ENCODE results near the gene KRTAP12-3.

Gene KRTAP12-3

DNA sequence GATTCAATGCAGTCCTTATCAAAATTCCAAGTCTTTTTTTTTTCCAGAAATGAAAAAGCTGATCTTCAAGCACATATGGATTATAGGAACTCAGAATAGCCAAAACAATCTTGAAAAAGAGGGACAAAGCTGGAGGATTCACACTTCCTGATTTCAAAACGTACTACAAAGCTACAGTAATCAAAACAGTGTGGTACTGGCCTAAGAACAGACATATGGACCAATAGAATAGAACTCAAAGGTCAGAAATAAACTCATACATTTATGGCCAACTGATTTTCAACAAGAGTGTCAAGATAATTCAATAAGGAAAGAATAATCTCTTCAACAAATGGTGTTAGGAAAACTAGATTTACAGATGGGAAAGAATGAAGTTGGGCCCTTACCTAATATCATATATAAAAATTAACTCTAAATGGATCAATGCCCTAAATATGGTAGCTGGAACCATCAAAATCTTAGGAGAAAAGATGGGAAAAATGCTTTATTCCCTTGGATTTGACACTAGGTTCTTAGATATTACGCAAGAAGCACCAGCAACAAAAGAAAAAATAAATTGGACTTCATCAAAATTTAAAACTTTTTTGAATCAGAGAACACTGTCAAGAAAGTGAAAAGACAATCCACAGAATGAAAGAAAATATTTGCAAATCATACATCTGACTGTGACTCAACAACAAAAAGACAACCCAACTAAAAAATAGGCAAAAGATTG is 35.2 kb downstream of the KRTAP12-3 start:
- TF ChIP-seq RAD21 (IDR thresholded peaks at IDR 0.05; ENCODE audit: low read depth) (no peak), NFIC (IDR thresholded peaks at IDR 0.05) (no peak), CEBPB (IDR thresholded peaks at IDR 0.05) (0 out of 2 replicates have a peak, but pooled peaks have one; percentile 19), EP300 (IDR thresholded peaks at IDR 0.05; ENCODE audit: borderline replicate concordance) (no peak), EGR1 (IDR thresholded peaks at IDR 0.05) (no peak)
- TF ChIP-seq, protein P1, sequence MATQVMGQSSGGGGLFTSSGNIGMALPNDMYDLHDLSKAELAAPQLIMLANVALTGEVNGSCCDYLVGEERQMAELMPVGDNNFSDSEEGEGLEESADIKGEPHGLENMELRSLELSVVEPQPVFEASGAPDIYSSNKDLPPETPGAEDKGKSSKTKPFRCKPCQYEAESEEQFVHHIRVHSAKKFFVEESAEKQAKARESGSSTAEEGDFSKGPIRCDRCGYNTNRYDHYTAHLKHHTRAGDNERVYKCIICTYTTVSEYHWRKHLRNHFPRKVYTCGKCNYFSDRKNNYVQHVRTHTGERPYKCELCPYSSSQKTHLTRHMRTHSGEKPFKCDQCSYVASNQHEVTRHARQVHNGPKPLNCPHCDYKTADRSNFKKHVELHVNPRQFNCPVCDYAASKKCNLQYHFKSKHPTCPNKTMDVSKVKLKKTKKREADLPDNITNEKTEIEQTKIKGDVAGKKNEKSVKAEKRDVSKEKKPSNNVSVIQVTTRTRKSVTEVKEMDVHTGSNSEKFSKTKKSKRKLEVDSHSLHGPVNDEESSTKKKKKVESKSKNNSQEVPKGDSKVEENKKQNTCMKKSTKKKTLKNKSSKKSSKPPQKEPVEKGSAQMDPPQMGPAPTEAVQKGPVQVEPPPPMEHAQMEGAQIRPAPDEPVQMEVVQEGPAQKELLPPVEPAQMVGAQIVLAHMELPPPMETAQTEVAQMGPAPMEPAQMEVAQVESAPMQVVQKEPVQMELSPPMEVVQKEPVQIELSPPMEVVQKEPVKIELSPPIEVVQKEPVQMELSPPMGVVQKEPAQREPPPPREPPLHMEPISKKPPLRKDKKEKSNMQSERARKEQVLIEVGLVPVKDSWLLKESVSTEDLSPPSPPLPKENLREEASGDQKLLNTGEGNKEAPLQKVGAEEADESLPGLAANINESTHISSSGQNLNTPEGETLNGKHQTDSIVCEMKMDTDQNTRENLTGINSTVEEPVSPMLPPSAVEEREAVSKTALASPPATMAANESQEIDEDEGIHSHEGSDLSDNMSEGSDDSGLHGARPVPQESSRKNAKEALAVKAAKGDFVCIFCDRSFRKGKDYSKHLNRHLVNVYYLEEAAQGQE (IDR thresholded peaks at IDR 0.05; ENCODE audit: low read depth): no peak

DNA sequence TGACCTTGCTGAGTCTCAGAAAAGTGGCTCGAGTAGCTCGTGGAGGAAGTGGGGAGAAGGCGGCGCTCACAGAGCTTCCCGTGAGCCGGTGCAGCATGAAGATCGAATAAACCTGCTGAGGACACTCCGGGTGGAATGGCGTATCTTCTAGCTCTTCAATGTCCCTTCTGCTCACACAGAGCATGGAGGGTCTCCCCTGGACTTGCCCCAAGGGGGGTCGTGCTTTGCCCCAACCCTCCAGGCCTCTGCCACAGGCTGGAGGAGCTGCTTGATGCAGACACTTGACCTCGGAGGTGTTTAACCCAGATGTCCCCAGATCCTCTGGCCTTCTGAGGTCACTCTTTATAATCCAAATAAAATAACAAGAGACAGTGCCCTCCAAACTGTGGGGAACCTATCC is 37.0 kb downstream of the KRTAP12-3 start:
- TF ChIP-seq TCF12 (IDR thresholded peaks at IDR 0.05; ENCODE audit: low read depth): no peak
- no peak for TF ChIP-seq NFIC (IDR thresholded peaks at IDR 0.05)
- no peak for TF ChIP-seq ZBTB7A (IDR thresholded peaks at IDR 0.05; ENCODE audit: low read depth)
- TF ChIP-seq, protein P1 (IDR thresholded peaks at IDR 0.05; ENCODE audit: low read depth): no peak
- TF ChIP-seq CEBPB (IDR thresholded peaks at IDR 0.05): no peak
- no peak for TF ChIP-seq EGR1 (IDR thresholded peaks at IDR 0.05)
- TF ChIP-seq, protein P2, sequence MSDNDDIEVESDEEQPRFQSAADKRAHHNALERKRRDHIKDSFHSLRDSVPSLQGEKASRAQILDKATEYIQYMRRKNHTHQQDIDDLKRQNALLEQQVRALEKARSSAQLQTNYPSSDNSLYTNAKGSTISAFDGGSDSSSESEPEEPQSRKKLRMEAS (IDR thresholded peaks at IDR 0.05): no peak
- TF ChIP-seq, protein P3, sequence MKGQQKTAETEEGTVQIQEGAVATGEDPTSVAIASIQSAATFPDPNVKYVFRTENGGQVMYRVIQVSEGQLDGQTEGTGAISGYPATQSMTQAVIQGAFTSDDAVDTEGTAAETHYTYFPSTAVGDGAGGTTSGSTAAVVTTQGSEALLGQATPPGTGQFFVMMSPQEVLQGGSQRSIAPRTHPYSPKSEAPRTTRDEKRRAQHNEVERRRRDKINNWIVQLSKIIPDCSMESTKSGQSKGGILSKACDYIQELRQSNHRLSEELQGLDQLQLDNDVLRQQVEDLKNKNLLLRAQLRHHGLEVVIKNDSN (IDR thresholded peaks at IDR 0.05): no peak
- TF ChIP-seq TAF1 (IDR thresholded peaks at IDR 0.05; ENCODE audit: low read depth): no peak
- TF ChIP-seq FOXM1 (IDR thresholded peaks at IDR 0.05; ENCODE audit: borderline replicate concordance, low read depth): no peak
- TF ChIP-seq TEAD4 (IDR thresholded peaks at IDR 0.05): no peak
- no peak for TF ChIP-seq YY1 (IDR thresholded peaks at IDR 0.05; ENCODE audit: low read depth)
- TF ChIP-seq RAD21 (IDR thresholded peaks at IDR 0.05; ENCODE audit: low read depth): no peak
- no peak for TF ChIP-seq CREB1 (IDR thresholded peaks at IDR 0.05; ENCODE audit: low read depth)
- TF ChIP-seq EP300 (IDR thresholded peaks at IDR 0.05; ENCODE audit: borderline replicate concordance): no peak

DNA sequence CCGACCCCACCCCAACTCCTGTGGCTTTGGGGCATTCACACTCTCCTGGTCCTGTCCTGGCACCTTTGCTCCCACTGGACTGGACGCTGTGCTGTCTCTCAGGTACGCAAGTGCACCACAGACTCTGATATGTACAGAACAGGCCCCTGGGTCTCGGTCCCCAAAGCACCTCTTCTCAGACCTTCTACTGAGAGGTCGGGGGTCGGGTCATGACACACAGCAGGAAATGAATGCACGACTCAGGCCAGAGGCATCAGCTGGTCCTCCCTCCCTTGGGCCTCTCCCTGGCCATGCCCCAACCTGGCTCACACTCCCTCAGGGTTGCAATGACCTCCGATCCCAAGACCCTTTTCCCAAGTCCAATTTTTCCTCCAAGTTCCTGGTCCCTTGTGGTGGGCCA is 37.5 kb downstream of the KRTAP12-3 start:
- TF ChIP-seq, protein P1 (IDR thresholded peaks at IDR 0.05; ENCODE audit: low read depth): no peak
- TF ChIP-seq, protein P2 (IDR thresholded peaks at IDR 0.05): no peak
- TF ChIP-seq TEAD4 (IDR thresholded peaks at IDR 0.05) (no peak), CEBPB (IDR thresholded peaks at IDR 0.05) (no peak), EP300 (IDR thresholded peaks at IDR 0.05; ENCODE audit: borderline replicate concordance) (no peak), YY1 (IDR thresholded peaks at IDR 0.05; ENCODE audit: low read depth) (no peak), FOXM1 (IDR thresholded peaks at IDR 0.05; ENCODE audit: borderline replicate concordance, low read depth) (no peak), EGR1 (IDR thresholded peaks at IDR 0.05) (no peak), RAD21 (IDR thresholded peaks at IDR 0.05; ENCODE audit: low read depth) (no peak), CREB1 (IDR thresholded peaks at IDR 0.05; ENCODE audit: low read depth) (no peak), TAF1 (IDR thresholded peaks at IDR 0.05; ENCODE audit: low read depth) (no peak)

DNA sequence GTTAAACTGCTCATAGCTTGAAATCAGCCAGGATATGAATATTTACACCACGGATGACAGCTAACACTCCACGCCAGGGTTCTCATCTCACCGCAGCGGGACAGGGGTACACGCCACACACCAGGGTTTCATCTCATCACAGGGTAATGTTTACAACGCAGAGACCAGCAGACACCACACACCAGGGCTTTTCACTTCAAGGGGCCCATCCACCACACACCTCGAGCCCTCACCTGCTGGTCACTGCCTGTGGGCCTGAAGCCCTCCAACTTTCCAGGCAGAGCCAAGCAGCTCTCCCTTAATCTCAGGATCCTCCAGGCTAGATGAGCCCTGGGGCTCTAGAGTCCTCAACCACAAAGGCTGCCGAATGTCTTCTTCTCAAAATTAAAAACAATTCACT is 37.9 kb downstream of the KRTAP12-3 start:
- no peak for TF ChIP-seq NFIC (IDR thresholded peaks at IDR 0.05)
- TF ChIP-seq FOXM1 (IDR thresholded peaks at IDR 0.05; ENCODE audit: borderline replicate concordance, low read depth): no peak
- TF ChIP-seq, protein P2 (IDR thresholded peaks at IDR 0.05): no peak
- no peak for TF ChIP-seq TAF1 (IDR thresholded peaks at IDR 0.05; ENCODE audit: low read depth)
- TF ChIP-seq EGR1 (IDR thresholded peaks at IDR 0.05): no peak
- TF ChIP-seq YY1 (IDR thresholded peaks at IDR 0.05; ENCODE audit: low read depth): no peak
- TF ChIP-seq CEBPB (IDR thresholded peaks at IDR 0.05): no peak

Data from Ishikawa (cell line).